Inflammatory macrophage (primary cell): ENCODE results near the gene SF3A2.
"Not testable (repeated sequence)": the region's sequence is repeated elsewhere in the genome, so short reads cannot be mapped to it uniquely, and the experiment has no call there.

Source experiments
- DNase-seq, 2 donors: peaks; one replicate each; pipeline ENCODE4 v3.0.0-alpha.2; 2020 to 2022
- total RNA-seq, 18 experiments: gene quantifications; one replicate each; lab custom pipeline; 2026; ENCODE audit warnings: mixed read lengths in 6 of 18, inconsistent platforms in 2 of 18; lab: John Stamatoyannopoulos, UW

The SF3A2 gene
- 3.2 to 19.2 (median 8.7) reads per million in 18 experiments for total RNA-seq

- peak; percentile 98 for DNase-seq
Observed at GRCh38 chr19:2236314-2237050, at the start of gene SF3A2, which contains the start of gene PLEKHJ1. TSS of gene SF3A2 (plus strand) at chr19:2236824. CDS start at chr19:2243419, 6,595 bp downstream. TSS of gene PLEKHJ1 (minus strand) at chr19:2236329. CDS start at chr19:2236248, 81 bp downstream.

DNA sequence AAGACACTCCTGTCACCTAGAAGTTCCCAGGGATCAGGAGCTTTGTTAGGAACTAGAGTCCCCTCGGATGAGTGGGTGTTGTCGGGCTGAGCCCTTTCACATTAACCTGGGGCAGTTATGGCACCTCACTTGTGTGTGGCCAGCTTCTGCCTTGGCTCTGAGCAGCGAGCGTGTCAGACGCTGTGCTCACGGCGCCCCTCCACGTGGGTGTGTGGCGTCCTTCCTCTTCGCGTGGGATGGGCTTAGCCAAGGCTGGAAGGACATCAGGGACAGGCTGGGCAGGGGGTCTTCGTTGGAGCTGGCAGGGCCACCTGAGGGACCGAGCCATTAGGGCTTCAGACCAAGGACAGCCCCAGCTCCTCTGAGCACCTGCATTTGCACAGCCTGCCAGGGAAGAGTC, 49.5 kb upstream of the SF3A2 start:
- DNase-seq, result peak; percentile 47 to 85

- DNase-seq, result peak; percentile 20 to 69
Observed at GRCh38 chr19:2188708-2189385, 47.8 kb upstream of the SF3A2 start.

DNA sequence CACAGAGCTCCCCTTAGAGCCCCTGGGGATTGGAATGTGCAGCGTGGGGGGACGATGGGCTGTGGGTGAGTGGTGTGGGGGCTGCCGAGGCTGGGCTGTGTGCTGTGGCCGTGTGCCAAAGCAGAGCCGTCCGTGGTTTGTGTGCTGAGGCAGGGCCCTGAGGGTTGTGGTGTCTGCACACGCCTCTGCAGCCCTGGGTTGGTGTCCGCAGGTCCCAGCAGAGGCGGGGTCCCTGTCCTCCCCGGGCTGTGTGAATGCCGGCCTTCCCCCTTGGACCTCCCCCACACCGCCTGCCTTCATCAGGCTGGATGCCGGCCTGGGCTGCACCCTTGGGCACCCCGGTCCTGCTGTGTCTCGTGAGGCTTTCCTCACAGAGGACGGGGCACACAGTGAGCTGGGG, 46.7 kb upstream of the SF3A2 start:
- DNase-seq, result no peak

GRCh38 chr19:2190848-2191455, 45.7 kb upstream of the SF3A2 start:
- no peak for DNase-seq

- DNase-seq, result no peak
Observed at GRCh38 chr19:2191456-2192310, 44.9 kb upstream of the SF3A2 start.

DNA sequence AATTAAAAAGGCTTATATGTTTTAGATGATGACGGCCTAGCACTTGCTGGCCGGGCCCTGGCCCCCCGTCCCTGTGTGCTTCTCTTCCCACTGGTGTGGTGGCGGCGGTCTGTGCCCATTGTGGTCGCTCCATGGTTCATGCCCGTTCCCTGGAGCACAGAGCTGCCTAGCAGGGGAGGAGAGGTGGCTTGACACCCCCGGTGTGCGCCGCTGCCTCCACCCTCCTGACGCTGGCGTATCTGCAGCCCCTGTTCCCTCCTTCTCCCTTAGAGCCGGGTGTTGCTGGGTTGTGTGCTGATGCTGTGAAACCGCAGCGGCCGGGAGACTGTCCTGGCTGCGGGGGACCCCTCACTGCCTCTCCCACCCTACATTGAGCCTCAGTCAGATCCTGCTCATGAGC, 43.8 kb upstream of the SF3A2 start:
- DNase-seq, result no peak

- DNase-seq, result no peak
Observed at GRCh38 chr19:2193807-2194206, 42.8 kb upstream of the SF3A2 start.

- DNase-seq, result no peak
Observed at GRCh38 chr19:2194513-2195078, 42.0 kb upstream of the SF3A2 start.

DNA sequence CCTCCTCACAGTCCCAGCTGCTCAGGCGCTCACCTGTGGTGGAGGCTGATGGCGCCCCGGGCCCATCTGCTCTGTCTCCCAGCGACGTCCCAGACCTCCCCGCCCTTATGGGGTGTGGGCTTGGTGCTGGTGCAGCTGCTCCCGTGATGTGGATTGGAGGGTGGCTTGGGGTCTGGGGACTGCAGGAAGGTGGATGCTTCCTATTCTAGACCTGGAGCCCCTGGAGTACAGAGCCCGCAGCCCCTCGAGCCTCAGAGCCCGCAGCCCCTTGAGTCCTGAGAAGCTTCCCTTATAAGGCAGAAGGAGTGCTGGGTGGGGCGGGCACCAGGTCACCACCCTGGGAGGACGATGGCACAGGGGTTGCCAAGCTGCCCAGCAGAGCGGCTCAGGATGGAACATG, 41.3 kb upstream of the SF3A2 start:
- no peak for DNase-seq

- DNase-seq, result no peak
Observed at GRCh38 chr19:2195914-2196313, 40.7 kb upstream of the SF3A2 start.

GRCh38 chr19:2197270-2197669, 39.4 kb upstream of the SF3A2 start:
- no peak for DNase-seq

DNA sequence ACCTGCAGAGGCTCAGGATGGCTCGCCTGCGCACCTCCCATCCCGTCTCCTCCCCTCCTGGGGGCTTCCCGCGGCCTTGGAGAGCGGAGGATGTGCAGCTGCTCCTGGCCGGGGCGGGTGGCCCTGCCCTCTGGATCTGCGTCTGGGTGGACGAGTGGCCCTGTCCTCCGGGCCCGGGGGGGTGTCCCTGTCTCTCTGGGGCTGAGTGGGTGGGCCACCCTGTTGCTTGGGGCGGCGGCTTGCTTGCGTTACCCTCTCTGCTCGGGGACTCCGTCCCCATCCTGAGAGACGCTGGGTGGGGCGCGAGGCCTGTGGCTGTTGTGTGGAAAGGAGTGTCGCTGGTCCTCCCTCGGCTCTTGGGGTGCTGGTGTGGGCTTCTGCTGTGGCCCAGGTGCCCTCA, 38.3 kb upstream of the SF3A2 start:
- DNase-seq, result no peak

DNA sequence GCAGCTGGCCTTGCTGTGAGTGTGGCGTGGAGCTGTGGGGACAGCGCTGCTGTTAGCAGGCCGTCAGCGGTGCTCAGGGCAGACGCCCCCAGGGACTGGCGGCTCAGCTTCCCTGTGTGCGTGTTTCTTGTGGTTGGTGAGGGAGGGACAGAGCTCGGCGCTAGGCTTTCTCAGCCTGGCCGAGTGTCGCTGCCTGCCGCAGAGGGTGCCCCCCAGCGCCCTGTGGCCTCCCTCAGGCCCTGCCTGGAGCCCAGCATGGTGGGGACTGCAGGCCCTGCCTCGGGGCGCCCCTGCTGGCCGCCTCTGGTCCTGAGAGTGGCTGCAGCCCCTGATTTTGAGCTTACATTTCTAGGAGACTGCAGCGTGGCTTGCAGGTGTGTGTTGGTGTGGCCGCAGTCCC, 37.4 kb upstream of the SF3A2 start:
- no peak for DNase-seq

- DNase-seq, result no peak
Observed at GRCh38 chr19:2199861-2200623, 36.6 kb upstream of the SF3A2 start.

DNA sequence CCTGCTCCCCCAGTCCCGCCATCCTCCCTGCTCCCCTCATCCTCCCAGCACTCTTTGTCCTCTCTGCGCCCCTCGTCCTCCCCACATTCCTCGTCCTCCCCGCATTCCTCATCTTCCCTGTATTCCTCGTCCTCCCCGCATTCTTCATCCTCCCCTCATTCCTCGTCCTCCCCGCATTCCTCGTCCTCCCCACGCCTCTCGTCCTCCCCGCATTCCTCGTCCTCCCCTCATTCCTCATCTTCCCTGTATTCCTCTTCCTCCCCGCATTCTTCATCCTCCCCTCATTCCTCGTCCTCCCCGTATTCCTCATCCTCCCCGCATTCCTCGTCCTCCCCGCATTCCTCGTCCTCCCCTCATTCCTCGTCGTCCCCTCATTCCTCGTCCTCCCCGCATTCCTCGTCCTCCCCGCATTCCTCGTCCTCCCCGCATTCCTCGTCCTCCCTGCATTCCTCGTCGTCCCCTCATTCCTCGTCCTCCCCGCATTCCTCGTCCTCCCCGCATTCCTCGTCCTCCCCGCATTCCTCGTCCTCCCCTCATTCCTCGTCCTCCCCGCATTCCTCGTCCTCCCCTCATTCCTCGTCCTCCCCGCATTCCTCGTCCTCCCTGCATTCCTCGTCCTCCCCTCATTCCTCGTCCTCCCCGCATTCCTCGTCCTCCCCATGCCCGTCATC, 35.9 kb upstream of the SF3A2 start:
- not testable (repeated sequence) for DNase-seq

- DNase-seq, result peak in 1 of 2 donors; percentile 30
Observed at GRCh38 chr19:2201473-2202148, 35.0 kb upstream of the SF3A2 start.

GRCh38 chr19:2202366-2202765, 34.3 kb upstream of the SF3A2 start:
- DNase-seq, result no peak

DNA sequence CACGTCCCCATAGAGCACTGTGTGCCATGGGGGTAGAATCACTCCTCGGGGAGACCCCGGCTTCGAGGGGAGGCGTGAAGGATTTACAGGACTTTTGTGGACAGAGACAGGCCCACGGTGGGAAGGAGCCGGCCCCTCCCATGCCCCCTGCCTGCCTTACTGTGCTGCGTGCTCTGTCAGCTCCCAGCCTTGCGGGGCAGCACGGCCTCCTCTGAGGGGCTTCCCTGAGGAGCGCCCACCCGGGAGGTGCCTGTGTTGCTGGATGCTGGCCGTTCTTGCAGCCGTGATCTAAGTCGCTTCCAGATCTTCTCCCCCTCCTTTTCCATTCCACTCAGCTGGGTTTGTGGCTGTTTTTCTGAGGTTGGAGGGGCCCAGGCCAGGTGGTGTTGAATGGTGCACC, 29.6 kb upstream of the SF3A2 start:
- no peak for DNase-seq
